ENCODE measurements around the gene CCDC28A.

Gene CCDC28A

DNA sequence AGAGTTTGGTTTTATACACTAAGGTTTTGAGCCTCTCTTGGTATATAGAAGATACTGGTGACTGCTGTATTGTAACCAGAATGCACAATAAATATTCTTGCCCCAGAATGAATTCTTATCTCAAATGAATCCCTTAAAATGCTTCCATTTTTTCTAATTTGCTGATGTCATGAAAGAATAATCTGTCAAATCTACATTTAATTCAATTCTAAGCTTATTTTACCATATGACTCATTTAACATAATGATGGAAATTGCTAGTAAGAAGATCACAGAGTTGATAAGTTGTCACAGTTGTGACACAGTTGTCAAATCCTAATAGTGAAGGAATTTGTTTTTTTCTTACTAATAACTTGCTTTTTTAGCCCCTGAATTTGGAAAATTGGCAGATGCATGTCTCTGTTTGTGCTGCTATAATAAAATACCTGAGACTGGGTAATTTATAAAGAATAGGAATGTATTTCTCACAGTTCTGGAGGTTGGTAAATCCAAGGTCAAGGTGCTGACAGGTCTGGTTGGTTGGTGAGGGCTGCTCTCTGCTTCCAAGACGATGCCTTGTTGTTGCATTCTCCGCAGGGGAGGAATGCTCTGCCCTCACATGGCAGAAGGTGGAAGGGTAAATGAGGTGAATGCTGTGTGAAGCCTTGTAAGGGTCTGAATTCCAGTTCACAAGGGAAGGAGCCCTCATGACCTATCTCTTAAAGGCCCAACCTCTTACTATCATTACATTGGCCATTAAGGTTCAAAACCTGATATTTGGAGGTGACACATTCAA, 27.0 kb downstream of the CCDC28A start:
- H3K27me3 ChIP-seq (ENCODE audit: control insufficient read depth, insufficient read depth, low read length) = no peaks in the 10 kb centered on the region
- H3K36me3 ChIP-seq (ENCODE audit: control insufficient read depth, insufficient read depth, low read length) = no peaks in the 10 kb centered on the region
- H3K9ac ChIP-seq (ENCODE audit: low read length) = no peak overlapping the region
- no peak overlapping the region for H3K4me3 ChIP-seq (ENCODE audit: low read length)
- H3K9me3 ChIP-seq (ENCODE audit: control insufficient read depth, low read length) = no peaks in the 10 kb centered on the region
- peaks cover 14% of the 10 kb centered on the region for H3K4me1 ChIP-seq (ENCODE audit: control insufficient read depth, insufficient read depth, low read length)

DNA sequence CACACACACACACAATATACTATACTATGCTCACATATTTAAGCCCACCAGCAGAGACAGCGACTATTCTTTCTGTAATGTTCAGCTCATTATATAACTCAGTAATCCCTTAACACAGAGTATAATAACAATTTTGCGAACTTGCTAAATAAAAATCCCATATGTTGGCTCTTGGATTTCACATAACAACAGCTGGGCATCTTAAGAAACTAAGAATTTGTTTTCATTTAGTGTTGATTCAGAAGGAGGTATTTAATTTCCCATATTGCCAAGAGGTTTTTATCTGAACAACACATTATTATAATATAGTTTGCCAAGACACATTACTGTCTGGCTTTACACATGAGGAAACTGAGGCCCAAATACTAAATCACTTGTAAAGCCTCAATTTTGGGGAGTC, 29.8 kb downstream of the CCDC28A start:
- H3K27me3 ChIP-seq (ENCODE audit: control insufficient read depth, insufficient read depth, low read length) = no peaks in the 10 kb centered on the region
- no peaks in the 10 kb centered on the region for H3K4me1 ChIP-seq (ENCODE audit: control insufficient read depth, insufficient read depth, low read length)
- H3K4me3 ChIP-seq (ENCODE audit: low read length) = no peak overlapping the region
- H3K9ac ChIP-seq (ENCODE audit: low read length) = no peak overlapping the region
- H3K9me3 ChIP-seq (ENCODE audit: control insufficient read depth, low read length) = no peaks in the 10 kb centered on the region
- H3K36me3 ChIP-seq (ENCODE audit: control insufficient read depth, insufficient read depth, low read length) = no peaks in the 10 kb centered on the region

DNA sequence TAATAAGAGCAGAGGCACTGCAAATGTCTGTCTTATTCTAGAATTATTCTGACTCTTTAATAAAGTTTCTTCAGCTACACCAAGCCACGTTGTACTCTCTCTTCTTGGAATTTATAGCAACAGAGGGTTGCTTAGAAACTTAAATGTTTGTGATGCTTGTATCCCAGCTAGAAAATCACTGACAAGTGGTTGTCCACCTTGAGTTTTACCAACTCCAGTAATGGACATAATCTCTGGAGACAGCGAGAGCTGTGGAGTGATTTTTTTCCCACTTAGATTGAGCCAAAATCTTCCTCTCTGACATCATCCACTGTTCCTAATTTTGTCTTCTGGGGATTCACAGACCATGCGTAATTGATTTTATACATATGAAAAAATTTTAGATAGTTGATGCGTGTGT, 30.3 kb downstream of the CCDC28A start:
- Histone ChIP-seq H3K4me3 (ENCODE audit: low read length) (no peak overlapping the region), H3K27me3 (ENCODE audit: control insufficient read depth, insufficient read depth, low read length) (no peaks in the 10 kb centered on the region), H3K9me3 (ENCODE audit: control insufficient read depth, low read length) (no peaks in the 10 kb centered on the region), H3K36me3 (ENCODE audit: control insufficient read depth, insufficient read depth, low read length) (no peaks in the 10 kb centered on the region), H3K9ac (ENCODE audit: low read length) (no peak overlapping the region), H3K4me1 (ENCODE audit: control insufficient read depth, insufficient read depth, low read length) (no peaks in the 10 kb centered on the region)

DNA sequence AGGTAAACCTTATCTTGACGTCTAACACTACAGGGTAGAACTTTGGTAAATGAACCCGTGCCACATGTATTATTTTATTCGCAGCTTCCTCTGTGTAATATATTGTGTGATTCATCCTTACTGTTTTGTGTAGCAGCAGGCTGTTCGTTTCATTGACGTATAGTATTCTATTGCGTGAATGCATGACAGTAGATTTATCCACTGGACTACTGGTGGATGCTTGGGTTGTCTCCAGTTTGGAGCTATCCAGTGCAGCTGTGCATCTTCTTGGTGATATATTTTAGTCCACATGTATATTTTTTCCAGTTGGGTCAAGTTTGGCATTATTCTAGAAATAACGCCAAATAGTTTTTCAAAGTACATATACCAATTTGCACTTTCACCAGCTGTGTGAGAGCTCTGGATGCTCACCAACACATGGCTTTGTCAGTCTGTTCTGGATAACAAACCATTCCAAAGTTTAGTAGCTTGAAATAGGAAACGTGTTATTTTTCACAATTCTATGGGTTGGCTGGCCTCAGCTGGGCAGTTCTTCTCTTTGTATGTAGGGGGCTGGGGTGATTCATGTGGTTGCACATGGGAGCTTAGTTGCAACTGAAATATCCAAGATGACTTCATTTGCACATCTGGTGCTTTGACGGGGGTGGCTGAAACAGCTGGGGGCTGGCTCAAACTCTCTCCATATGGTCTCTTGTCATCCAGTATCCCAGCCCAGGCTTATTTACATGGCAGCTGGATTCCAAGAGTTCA, 31.6 kb downstream of the CCDC28A start:
- Histone ChIP-seq H3K9ac (ENCODE audit: low read length) (no peak overlapping the region), H3K4me3 (ENCODE audit: low read length) (no peak overlapping the region), H3K36me3 (ENCODE audit: control insufficient read depth, insufficient read depth, low read length) (no peaks in the 10 kb centered on the region), H3K4me1 (ENCODE audit: control insufficient read depth, insufficient read depth, low read length) (no peaks in the 10 kb centered on the region), H3K27me3 (ENCODE audit: control insufficient read depth, insufficient read depth, low read length) (no peaks in the 10 kb centered on the region), H3K9me3 (ENCODE audit: control insufficient read depth, low read length) (no peaks in the 10 kb centered on the region)

DNA sequence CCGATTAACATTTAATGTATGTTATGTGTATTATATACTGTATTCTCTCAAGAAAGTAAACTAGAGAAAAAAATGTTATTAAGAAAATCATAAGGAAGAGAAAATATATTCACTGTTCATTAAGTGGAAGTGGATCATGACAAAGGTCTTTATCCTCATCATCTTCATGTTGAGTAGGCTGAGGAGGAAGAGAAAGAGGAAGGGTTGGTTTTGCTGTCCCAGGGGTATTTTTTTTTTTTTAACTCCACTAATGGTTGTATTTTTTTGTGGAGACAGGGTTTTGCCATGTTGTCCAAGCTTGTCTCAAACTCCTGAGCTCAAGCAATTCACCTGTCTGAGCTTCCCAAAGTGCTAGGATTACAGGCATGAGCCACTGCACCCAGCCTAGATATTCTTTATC, 33.3 kb downstream of the CCDC28A start:
- no peaks in the 10 kb centered on the region for H3K4me1 ChIP-seq (ENCODE audit: control insufficient read depth, insufficient read depth, low read length)
- H3K36me3 ChIP-seq (ENCODE audit: control insufficient read depth, insufficient read depth, low read length) = no peaks in the 10 kb centered on the region
- H3K9me3 ChIP-seq (ENCODE audit: control insufficient read depth, low read length) = no peaks in the 10 kb centered on the region
- H3K9ac ChIP-seq (ENCODE audit: low read length) = no peak overlapping the region
- H3K27me3 ChIP-seq (ENCODE audit: control insufficient read depth, insufficient read depth, low read length) = no peaks in the 10 kb centered on the region
- H3K4me3 ChIP-seq (ENCODE audit: low read length) = no peak overlapping the region

DNA sequence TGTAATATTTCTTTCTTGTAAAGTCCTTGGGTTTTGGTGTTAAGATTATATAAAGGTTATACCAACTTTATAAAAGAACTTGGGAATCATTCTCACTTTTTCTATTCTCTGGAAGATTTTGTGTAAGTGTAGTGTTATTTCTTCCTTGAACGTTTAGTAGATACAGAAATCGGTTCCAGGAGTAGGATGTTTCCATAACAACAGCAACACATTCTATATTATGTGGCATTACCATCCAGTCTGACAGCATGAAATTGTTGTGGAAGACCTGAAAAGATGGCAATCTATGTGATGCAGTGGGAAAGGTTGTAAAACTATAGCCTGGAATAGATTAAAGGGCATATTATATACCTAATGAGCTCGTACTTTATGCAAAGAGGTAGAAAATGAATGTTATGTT, 36.1 kb downstream of the CCDC28A start:
- Histone ChIP-seq H3K27me3 (ENCODE audit: control insufficient read depth, insufficient read depth, low read length) (no peaks in the 10 kb centered on the region), H3K9ac (ENCODE audit: low read length) (no peak overlapping the region), H3K4me1 (ENCODE audit: control insufficient read depth, insufficient read depth, low read length) (no peaks in the 10 kb centered on the region), H3K9me3 (ENCODE audit: control insufficient read depth, low read length) (no peaks in the 10 kb centered on the region), H3K36me3 (ENCODE audit: control insufficient read depth, insufficient read depth, low read length) (no peaks in the 10 kb centered on the region), H3K4me3 (ENCODE audit: low read length) (no peak overlapping the region)

DNA sequence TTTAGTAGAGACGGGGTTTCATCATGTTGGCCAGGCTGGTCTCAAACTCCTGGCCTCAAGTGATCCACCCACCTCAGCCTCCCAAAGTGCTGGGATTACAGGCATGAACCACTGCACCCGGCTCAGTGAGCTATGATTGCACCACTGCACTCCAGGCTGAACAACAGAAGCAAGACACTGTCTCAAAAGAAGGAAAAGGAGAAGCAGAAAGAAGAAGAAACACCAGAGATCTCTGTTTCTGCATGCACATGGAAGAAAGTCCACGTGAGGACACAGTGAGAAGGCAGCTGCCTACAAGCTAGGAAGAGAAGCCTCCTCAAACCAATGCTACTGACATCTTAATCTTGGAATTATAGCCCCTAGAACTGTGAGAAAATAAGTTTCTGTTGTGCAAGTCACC, 38.3 kb downstream of the CCDC28A start:
- no peaks in the 10 kb centered on the region for H3K36me3 ChIP-seq (ENCODE audit: control insufficient read depth, insufficient read depth, low read length)
- no peaks in the 10 kb centered on the region for H3K27me3 ChIP-seq (ENCODE audit: control insufficient read depth, insufficient read depth, low read length)
- no peaks in the 10 kb centered on the region for H3K4me1 ChIP-seq (ENCODE audit: control insufficient read depth, insufficient read depth, low read length)
- H3K9me3 ChIP-seq (ENCODE audit: control insufficient read depth, low read length) = no peaks in the 10 kb centered on the region
- no peak overlapping the region for H3K4me3 ChIP-seq (ENCODE audit: low read length)
- H3K9ac ChIP-seq (ENCODE audit: low read length) = no peak overlapping the region

DNA sequence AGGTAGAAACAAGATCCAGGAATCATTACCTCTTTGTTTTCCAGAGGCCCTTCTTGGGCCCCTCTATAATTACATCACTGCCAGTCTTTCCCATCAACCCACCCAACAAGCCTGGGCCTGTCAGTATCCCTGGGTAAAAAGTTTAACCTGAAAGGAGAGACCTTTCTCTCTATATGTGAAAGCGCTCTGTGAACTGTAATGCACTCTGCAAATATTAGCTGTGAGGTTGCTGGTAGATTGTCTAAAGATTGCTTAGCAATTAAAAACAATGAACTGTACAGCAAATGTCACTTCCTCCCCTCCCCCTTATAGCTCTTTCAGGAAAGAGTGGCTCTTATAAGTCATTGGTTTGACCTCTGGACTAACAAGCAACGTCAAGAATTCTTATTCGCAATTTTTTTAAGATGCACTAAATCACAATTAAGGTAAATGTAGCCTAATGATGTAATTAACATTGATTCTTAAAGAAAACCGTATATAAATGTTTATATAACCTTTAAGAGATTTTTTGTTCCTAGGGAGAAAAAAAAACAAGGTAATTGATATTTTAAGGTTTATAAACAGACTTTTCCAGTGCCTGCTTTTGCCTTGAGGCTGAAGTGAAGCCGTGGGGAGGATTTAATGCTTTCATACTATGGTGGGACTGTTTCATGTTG, 40.7 kb downstream of the CCDC28A start:
- Histone ChIP-seq H3K4me3 (ENCODE audit: low read length) (no peak overlapping the region), H3K9ac (ENCODE audit: low read length) (no peak overlapping the region), H3K4me1 (ENCODE audit: control insufficient read depth, insufficient read depth, low read length) (peaks cover 10% of the 10 kb centered on the region), H3K36me3 (ENCODE audit: control insufficient read depth, insufficient read depth, low read length) (no peaks in the 10 kb centered on the region), H3K9me3 (ENCODE audit: control insufficient read depth, low read length) (no peaks in the 10 kb centered on the region), H3K27me3 (ENCODE audit: control insufficient read depth, insufficient read depth, low read length) (no peaks in the 10 kb centered on the region)

DNA sequence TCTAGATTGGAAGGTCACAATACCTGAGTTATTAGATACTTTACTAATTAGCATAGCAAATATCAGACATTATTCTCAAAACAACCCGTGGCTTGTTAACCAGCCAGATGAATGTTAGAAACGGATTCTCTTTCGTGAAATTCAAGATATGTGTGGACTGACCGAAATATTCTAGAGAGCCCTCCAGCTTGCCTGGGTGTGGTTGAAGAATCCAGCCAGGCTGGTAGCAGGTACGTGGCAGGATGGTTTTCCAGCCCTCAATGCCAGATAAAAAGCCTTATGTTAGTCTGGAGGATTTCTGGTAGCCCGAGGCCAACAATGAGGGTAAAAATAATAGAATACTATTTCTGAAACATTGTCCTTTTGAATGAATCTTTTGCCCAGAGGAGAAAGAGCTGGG, 41.7 kb downstream of the CCDC28A start:
- Histone ChIP-seq H3K4me1 (ENCODE audit: control insufficient read depth, insufficient read depth, low read length) (peaks cover 10% of the 10 kb centered on the region), H3K36me3 (ENCODE audit: control insufficient read depth, insufficient read depth, low read length) (no peaks in the 10 kb centered on the region), H3K27me3 (ENCODE audit: control insufficient read depth, insufficient read depth, low read length) (no peaks in the 10 kb centered on the region), H3K4me3 (ENCODE audit: low read length) (no peak overlapping the region), H3K9me3 (ENCODE audit: control insufficient read depth, low read length) (no peaks in the 10 kb centered on the region), H3K9ac (ENCODE audit: low read length) (no peak overlapping the region)

DNA sequence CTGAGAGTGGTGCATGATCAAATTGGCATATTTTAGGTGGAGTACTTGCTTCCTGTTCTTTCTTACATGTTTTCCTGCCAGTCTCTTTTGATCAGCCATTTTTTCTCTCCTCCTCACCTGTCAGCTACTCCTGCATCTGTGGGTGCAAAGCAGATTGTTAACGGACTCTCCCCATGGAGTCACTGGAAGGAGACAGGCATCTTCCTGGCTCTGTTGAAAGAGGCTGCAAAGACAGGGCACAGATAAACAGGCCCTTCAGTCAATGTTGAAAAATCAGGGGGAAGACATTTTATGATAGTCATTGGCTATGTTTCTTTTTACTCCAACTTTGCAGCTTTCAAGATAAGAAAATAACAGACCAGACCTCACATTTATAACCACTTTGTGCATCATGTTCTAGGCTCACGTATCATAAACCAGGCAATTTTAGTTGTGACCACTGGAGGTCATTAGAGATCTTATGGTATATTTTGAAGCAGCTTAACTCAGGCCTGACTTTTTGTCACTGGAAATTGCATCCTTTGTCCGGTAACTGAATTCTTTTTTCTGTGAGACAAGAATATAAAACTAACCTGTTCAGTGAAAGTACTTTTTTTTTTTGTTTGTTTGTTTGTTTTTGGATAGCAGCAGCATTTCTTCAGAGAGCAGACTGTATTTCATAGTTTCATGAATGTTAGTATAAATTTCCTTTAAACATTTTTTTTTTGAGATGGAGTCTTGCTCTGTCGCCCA, 42.4 kb downstream of the CCDC28A start:
- peaks cover 10% of the 10 kb centered on the region for H3K4me1 ChIP-seq (ENCODE audit: control insufficient read depth, insufficient read depth, low read length)
- no peaks in the 10 kb centered on the region for H3K36me3 ChIP-seq (ENCODE audit: control insufficient read depth, insufficient read depth, low read length)
- H3K27me3 ChIP-seq (ENCODE audit: control insufficient read depth, insufficient read depth, low read length) = no peaks in the 10 kb centered on the region
- no peaks in the 10 kb centered on the region for H3K9me3 ChIP-seq (ENCODE audit: control insufficient read depth, low read length)
- no peak overlapping the region for H3K9ac ChIP-seq (ENCODE audit: low read length)
- H3K4me3 ChIP-seq (ENCODE audit: low read length) = no peak overlapping the region

DNA sequence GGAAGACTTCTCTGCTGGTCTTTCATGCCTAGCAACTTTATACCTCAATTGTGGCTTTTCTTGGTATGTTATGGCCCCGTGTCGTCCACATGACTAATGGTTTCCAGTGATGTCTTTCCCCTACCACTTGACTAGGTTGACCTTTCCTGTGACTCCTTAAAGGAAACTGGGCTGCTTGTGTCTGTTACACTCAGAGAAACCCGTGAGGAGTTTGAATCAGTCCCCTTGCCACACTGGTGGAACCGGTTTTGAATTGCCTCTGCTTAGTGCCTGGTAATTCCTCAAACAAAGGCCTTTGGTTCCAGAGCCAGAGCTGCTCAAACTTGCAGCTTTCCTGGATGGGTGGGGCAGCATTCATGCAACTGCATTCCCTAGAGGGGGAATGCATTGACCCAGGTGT, 44.2 kb downstream of the CCDC28A start:
- H3K36me3 ChIP-seq (ENCODE audit: control insufficient read depth, insufficient read depth, low read length) = no peaks in the 10 kb centered on the region
- H3K9me3 ChIP-seq (ENCODE audit: control insufficient read depth, low read length) = no peaks in the 10 kb centered on the region
- no peak overlapping the region for H3K4me3 ChIP-seq (ENCODE audit: low read length)
- H3K4me1 ChIP-seq (ENCODE audit: control insufficient read depth, insufficient read depth, low read length) = peaks cover 10% of the 10 kb centered on the region
- no peaks in the 10 kb centered on the region for H3K27me3 ChIP-seq (ENCODE audit: control insufficient read depth, insufficient read depth, low read length)
- no peak overlapping the region for H3K9ac ChIP-seq (ENCODE audit: low read length)
